CD14-positive monocyte (primary cell): Measurements from ENCODE around the gene LARP1B. TPM values are rescaled to one million over a fixed set of nuclear protein-coding genes. Genes with fewer than 3 reads are reported as not detected.

ENCODE experiments used
- DNase-seq, 3 donors: peaks; one replicate each; pipeline ENCODE4 v3.0.0-alpha.2; 2011 to 2022
- H2AFZ ChIP-seq: 2 replicates; pipeline ENCODE4 v1.6.0; 2012; ENCODE audit warnings: mild to moderate bottlenecking, low read depth, low read length, inconsistent platforms; ENCODE audit not compliant: insufficient read depth, poor library complexity, severe bottlenecking
- H3K27ac ChIP-seq, 2 donors: 1 replicate in 1 of 2; 2 replicates in 1 of 2; pipeline ENCODE4 v1.5.1; 2012 to 2013; ENCODE audit warnings: low read length in 2 of 2, control low read depth in 1 of 2, inconsistent platforms in 1 of 2, low read depth in 1 of 2, mild to moderate bottlenecking in 1 of 2
- H3K27me3 ChIP-seq, 2 donors: one replicate each; pipeline versions ENCODE4 v1.6.0 to v1.6.1; 2011 to 2013; ENCODE audit warnings: low read length in 2 of 2; ENCODE audit not compliant: control insufficient read depth in 2 of 2, insufficient read depth in 2 of 2
- H3K36me3 ChIP-seq, 2 donors: replicated peaks in 1 of 2; 1 replicate in 1 of 2; 2 replicates in 1 of 2; pipeline versions ENCODE4 v1.5.1 to v1.6.1; 2012 to 2013; ENCODE audit warnings: low read length in 2 of 2, control low read depth in 1 of 2, inconsistent platforms in 1 of 2, mild to moderate bottlenecking in 1 of 2; ENCODE audit not compliant: insufficient read depth in 2 of 2, control insufficient read depth in 1 of 2
- H3K4me1 ChIP-seq, 2 donors: 1 replicate in 1 of 2; 2 replicates in 1 of 2; pipeline versions ENCODE4 v1.5.1 to v1.6.1; 2012 to 2013; ENCODE audit warnings: low read length in 2 of 2, control low read depth in 1 of 2, inconsistent platforms in 1 of 2, mild to moderate bottlenecking in 1 of 2, moderate library complexity in 1 of 2; ENCODE audit not compliant: insufficient read depth in 2 of 2, control insufficient read depth in 1 of 2
- H3K4me2 ChIP-seq: replicated peaks from 2 replicates; pipeline ENCODE3; 2012; ENCODE audit warnings: low read length, moderate library complexity, mild to moderate bottlenecking; ENCODE audit not compliant: poor library complexity, severe bottlenecking; ENCODE audit errors: extremely low read depth
- H3K4me3 ChIP-seq, 3 experiments: fragments of 200-600 bp in 1 of 3; sonication (generic) in 1 of 3; replicated peaks in 1 of 3; 1 replicate in 2 of 3; 2 replicates in 1 of 3; pipeline ENCODE4 v1.5.1; 2011 to 2013; ENCODE audit warnings: low read length in 3 of 3, mild to moderate bottlenecking in 3 of 3, control low read depth in 2 of 3, low read depth in 2 of 3, inconsistent platforms in 1 of 3, moderate library complexity in 1 of 3
- H3K79me2 ChIP-seq: 2 replicates; pipeline ENCODE4 v1.6.0; 2012; ENCODE audit warnings: mild to moderate bottlenecking, control low read depth, inconsistent platforms, low read length, moderate library complexity; ENCODE audit not compliant: insufficient read depth
- H3K9ac ChIP-seq: 2 replicates; pipeline ENCODE4 v1.6.0; 2017; ENCODE audit warnings: low read length, mild to moderate bottlenecking; ENCODE audit not compliant: insufficient read depth, poor library complexity, severe bottlenecking
- H3K9me3 ChIP-seq, 2 donors: replicated peaks in 1 of 2; 1 replicate in 1 of 2; 2 replicates in 1 of 2; pipeline versions ENCODE4 v1.5.1 to v1.6.1; 2012 to 2013; ENCODE audit warnings: low read length in 2 of 2, control low read depth in 1 of 2; ENCODE audit not compliant: control insufficient read depth in 1 of 2, insufficient read depth in 1 of 2
- H4K20me1 ChIP-seq: 2 replicates; pipeline ENCODE4 v1.6.0; 2012; ENCODE audit warnings: mild to moderate bottlenecking, low read length, control low read depth, moderate library complexity; ENCODE audit not compliant: insufficient read depth
- H3K27ac Mint-ChIP-seq, 7 donors: one replicate each; pipeline ENCODE4 v1.8.0; 2020; ENCODE audit warnings: mild to moderate bottlenecking in 7 of 7, mixed read lengths in 7 of 7, moderate library complexity in 6 of 7, inconsistent platforms in 2 of 7
- H3K27me3 Mint-ChIP-seq, 3 donors: one replicate each; pipeline ENCODE4 v1.8.0; 2021 to 2022; ENCODE audit warnings: low read depth in 3 of 3, mild to moderate bottlenecking in 3 of 3, mixed read lengths in 3 of 3, moderate library complexity in 3 of 3, inconsistent platforms in 1 of 3
- H3K36me3 Mint-ChIP-seq, 2 donors: one replicate each; pipeline ENCODE4 v1.8.0; 2020; ENCODE audit warnings: mixed read lengths in 2 of 2, inconsistent platforms in 1 of 2, mild to moderate bottlenecking in 1 of 2
- H3K4me1 Mint-ChIP-seq: one replicate; pipeline ENCODE4 v1.8.0; 2020; ENCODE audit warnings: mild to moderate bottlenecking, mixed read lengths
- H3K4me3 Mint-ChIP-seq, 2 donors: one replicate each; pipeline ENCODE4 v1.8.0; 2020; ENCODE audit warnings: mild to moderate bottlenecking in 2 of 2, mixed read lengths in 2 of 2, moderate library complexity in 1 of 2
- H3K9me3 Mint-ChIP-seq, 7 donors: one replicate each; pipeline ENCODE4 v1.8.0; 2020 to 2022; ENCODE audit warnings: mixed read lengths in 7 of 7, mild to moderate bottlenecking in 6 of 7, moderate library complexity in 6 of 7, inconsistent platforms in 2 of 7
- WGBS: methylation state at CpG from one replicate; pipeline ENCODE4 v1.1.5; 2013; ENCODE audit warnings: missing lambda C conversion rate; ENCODE audit not compliant: insufficient coverage; 5-methylcytosine and 5-hydroxymethylcytosine counted together
- intact Hi-C, 2 donors: fragments of 100-400 bp; cut with micrococcal nuclease; formaldehyde crosslinking; loops; one replicate each; pipeline versions ENCODE4 v1.15.0 to v1.15.1; 2023
- polyA plus RNA-seq, 3 donors: library from polyadenylated mRNA; depleted of rRNA in 1 of 3; unstranded in 2 of 3; stranded (reverse) in 1 of 3; fragments of 300-500 nt in 2 of 3; fragments of >200 nt in 1 of 3; fragmentation: Illumina TruSeq in 2 of 3; gene quantifications; 1 replicate in 2 of 3; 2 replicates in 1 of 3; pipeline ENCODE4 v1.2.3, GENCODE V29; 2012 to 2021
- TF ChIP-seq, protein P1 (sequence below): fragments of 200-600 bp; IDR thresholded peaks from one replicate; pipeline ENCODE4 v1.8.0; 2022; ENCODE audit warnings: antibody characterized with exemption, mild to moderate bottlenecking

LARP1B gene
- polyA plus RNA-seq, 3 donors: 3.0 to 5.7 (median 3.7) TPM

DNA sequence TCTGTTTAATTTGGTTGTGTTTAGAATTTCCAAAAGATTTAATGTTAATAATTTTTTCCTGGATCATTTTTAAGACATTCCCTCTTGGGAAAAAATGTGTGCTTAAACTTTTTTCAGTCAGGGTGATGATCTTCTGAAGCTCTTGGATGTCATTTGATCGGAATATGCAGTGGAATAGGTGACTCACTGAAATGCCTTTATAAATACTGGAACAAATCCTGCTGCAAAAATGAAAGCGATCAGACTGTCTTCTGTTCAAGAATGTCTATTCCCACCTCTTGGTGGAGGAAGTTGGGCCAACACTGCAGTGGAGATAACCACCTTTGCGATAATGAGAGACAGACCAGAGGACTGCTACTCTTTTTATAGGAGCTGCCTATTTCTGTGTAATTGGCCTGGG, 46.7 kb downstream of the LARP1B start:
- TF ChIP-seq, protein P1, sequence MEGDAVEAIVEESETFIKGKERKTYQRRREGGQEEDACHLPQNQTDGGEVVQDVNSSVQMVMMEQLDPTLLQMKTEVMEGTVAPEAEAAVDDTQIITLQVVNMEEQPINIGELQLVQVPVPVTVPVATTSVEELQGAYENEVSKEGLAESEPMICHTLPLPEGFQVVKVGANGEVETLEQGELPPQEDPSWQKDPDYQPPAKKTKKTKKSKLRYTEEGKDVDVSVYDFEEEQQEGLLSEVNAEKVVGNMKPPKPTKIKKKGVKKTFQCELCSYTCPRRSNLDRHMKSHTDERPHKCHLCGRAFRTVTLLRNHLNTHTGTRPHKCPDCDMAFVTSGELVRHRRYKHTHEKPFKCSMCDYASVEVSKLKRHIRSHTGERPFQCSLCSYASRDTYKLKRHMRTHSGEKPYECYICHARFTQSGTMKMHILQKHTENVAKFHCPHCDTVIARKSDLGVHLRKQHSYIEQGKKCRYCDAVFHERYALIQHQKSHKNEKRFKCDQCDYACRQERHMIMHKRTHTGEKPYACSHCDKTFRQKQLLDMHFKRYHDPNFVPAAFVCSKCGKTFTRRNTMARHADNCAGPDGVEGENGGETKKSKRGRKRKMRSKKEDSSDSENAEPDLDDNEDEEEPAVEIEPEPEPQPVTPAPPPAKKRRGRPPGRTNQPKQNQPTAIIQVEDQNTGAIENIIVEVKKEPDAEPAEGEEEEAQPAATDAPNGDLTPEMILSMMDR: no peak
- H3K4me1 Mint-ChIP-seq: no peaks in the 10 kb centered on the region
- H3K27ac ChIP-seq: no peak overlapping the region
- no peak overlapping the region for H3K4me2 ChIP-seq
- H3K4me1 ChIP-seq: no peaks in the 10 kb centered on the region
- 100% methylated on average over 1 of the region's 3 CpGs for WGBS
- H3K9me3 Mint-ChIP-seq: peaks cover 0 to 6% (median 2%) of the 10 kb centered on the region in 7 donors
- H3K36me3 ChIP-seq: peaks cover 5 to 28% of the 10 kb centered on the region in 2 donors
- no peaks in the 10 kb centered on the region for H4K20me1 ChIP-seq
- H3K27me3 Mint-ChIP-seq: no peaks in the 10 kb centered on the region
- H3K9me3 ChIP-seq: no peaks in the 10 kb centered on the region
- no peaks in the 10 kb centered on the region for H3K27me3 ChIP-seq
- intact Hi-C loops: no loop called here
- H3K79me2 ChIP-seq: no peaks in the 10 kb centered on the region
- no peak overlapping the region for H3K9ac ChIP-seq
- no peak for DNase-seq
- peaks cover 26 to 39% of the 10 kb centered on the region in 2 donors for H3K36me3 Mint-ChIP-seq
- no peak overlapping the region for H3K4me3 ChIP-seq
- no peak overlapping the region for H2AFZ ChIP-seq
- H3K4me3 Mint-ChIP-seq: no peak overlapping the region
- no peak overlapping the region for H3K27ac Mint-ChIP-seq

DNA sequence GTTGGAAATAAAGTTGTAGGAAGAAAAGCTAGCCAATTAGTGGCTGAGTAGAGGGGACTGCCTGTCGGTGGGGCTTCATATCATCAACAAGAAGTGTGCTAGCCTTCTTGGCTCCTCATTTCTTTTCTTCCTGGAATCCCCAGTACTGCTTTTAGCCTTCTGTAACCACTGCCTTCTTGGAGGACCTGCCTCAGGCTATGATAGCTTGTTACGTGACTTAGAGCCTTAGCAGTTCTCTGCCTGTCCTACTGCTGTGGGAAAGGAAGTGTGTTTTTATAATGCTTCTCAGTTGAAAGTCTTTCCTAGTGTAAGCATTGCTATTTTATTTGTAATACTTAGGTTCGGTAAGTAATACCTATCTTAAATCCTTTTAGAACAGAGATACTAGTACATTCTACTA, 61.9 kb downstream of the LARP1B start:
- H3K79me2 ChIP-seq: no peaks in the 10 kb centered on the region
- 100% methylated on average over 1 of the region's 3 CpGs for WGBS
- peaks cover 0 to 3% of the 10 kb centered on the region in 2 donors for H3K9me3 ChIP-seq
- no peak overlapping the region for H3K4me3 ChIP-seq
- no peak overlapping the region for H3K4me2 ChIP-seq
- peaks cover 38 to 49% of the 10 kb centered on the region in 2 donors for H3K36me3 Mint-ChIP-seq
- no peaks in the 10 kb centered on the region for H4K20me1 ChIP-seq
- peaks cover 0 to 11% (median 4%) of the 10 kb centered on the region in 7 donors for H3K9me3 Mint-ChIP-seq
- no peak overlapping the region for H2AFZ ChIP-seq
- no peak for DNase-seq
- no peak overlapping the region for H3K27ac ChIP-seq
- peaks cover 5 to 28% of the 10 kb centered on the region in 2 donors for H3K36me3 ChIP-seq
- no peak overlapping the region for H3K27ac Mint-ChIP-seq
- intact Hi-C loops: no loop called here
- no peak overlapping the region for H3K9ac ChIP-seq
- TF ChIP-seq, protein P1: no peak
- no peaks in the 10 kb centered on the region for H3K4me1 ChIP-seq
- H3K4me3 Mint-ChIP-seq: no peak overlapping the region
- no peaks in the 10 kb centered on the region for H3K27me3 Mint-ChIP-seq
- no peaks in the 10 kb centered on the region for H3K4me1 Mint-ChIP-seq
- H3K27me3 ChIP-seq: no peaks in the 10 kb centered on the region
